ENCODE measurements around the gene CDH23.

- no peak for TF ChIP-seq CTCF (IDR thresholded peaks at IDR 0.05)
- no peak for TF ChIP-seq POLR2A (IDR thresholded peaks at IDR 0.05)
- no peak for TF ChIP-seq POLR2AphosphoS5 (IDR thresholded peaks at IDR 0.05; ENCODE audit: insufficient read depth in 1 of 2, low read depth in 1 of 2)
Observed at GRCh38 chr10:71818674-71819260, 422.0 kb downstream of the CDH23 start.

Measured in vagina (tissue), 2 donors.